IPS-18c (cell line): Measurements from ENCODE around the gene SCGB1C2.
A peak's percentile ranks its signal among the peaks of the same experiment; 100 is the strongest.

ENCODE experiments used
- H3K4me3 ChIP-seq: 2 replicates; pipeline ENCODE4 v1.7.0; 2013; ENCODE audit warnings: low read depth, mild to moderate bottlenecking, low read length, moderate library complexity; ENCODE audit not compliant: insufficient read depth
- H3K9me3 ChIP-seq: one replicate; pipeline ENCODE4 v1.6.1; 2013; ENCODE audit warnings: mild to moderate bottlenecking, low read length, moderate library complexity; ENCODE audit not compliant: control insufficient read depth, insufficient read depth

SCGB1C2 gene

GRCh38 chr17:181245-182049 lies 44.1 kb downstream of the SCGB1C2 start, which contains the start of gene DOC2B:
Gene DOC2B (minus strand): TSS chr17:181650. CDS start chr17:181479, 171 bp downstream.
- Histone ChIP-seq H3K4me3 (peak within 1 kb of the TSS; percentile 55), H3K9me3 (no peaks in the 10 kb centered on the region)

GRCh38 chr17:182050-182751 lies 44.8 kb downstream of the SCGB1C2 start:
- peak overlapping the region; percentile 9 for H3K4me3 ChIP-seq
- H3K9me3 ChIP-seq = no peaks in the 10 kb centered on the region

- H3K9me3 ChIP-seq = no peaks in the 10 kb centered on the region
- no peak overlapping the region for H3K4me3 ChIP-seq
These were observed 45.7 kb downstream of the SCGB1C2 start for GRCh38 chr17:183021-183420.

- Histone ChIP-seq H3K9me3 (no peaks in the 10 kb centered on the region), H3K4me3 (no peak overlapping the region)
These were observed 48.2 kb downstream of the SCGB1C2 start for GRCh38 chr17:185445-186138.

DNA sequence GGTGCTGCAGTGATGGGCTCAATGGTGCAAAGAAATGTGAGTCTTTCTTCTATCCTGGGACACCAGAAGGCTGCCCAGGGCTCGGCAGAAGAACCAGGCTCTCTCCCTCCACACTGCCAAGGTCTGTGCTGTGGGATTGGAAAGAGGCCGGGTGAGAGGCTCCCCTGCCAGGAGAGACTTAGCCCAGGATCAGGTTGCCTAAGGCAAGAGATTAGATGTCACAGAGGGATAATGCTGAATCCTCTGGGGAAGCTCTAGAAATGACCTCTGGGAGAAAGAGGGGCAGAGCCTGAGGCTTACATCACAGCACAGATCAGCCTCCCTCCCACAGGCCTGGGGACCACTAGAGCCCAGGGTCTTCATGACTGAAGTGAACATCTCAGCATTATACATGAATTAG lies 49.8 kb downstream of the SCGB1C2 start:
- H3K4me3 ChIP-seq = no peak overlapping the region
- H3K9me3 ChIP-seq = no peaks in the 10 kb centered on the region
